Measurements from ENCODE around the gene TRIM5. TPM values are rescaled to one million over a fixed set of nuclear protein-coding genes. Genes with fewer than 3 reads are reported as not detected.

TRIM5 gene
- total and polyA plus RNA-seq, 2 experiments from 2014 or later: 20.8 to 21.0 TPM

DNA sequence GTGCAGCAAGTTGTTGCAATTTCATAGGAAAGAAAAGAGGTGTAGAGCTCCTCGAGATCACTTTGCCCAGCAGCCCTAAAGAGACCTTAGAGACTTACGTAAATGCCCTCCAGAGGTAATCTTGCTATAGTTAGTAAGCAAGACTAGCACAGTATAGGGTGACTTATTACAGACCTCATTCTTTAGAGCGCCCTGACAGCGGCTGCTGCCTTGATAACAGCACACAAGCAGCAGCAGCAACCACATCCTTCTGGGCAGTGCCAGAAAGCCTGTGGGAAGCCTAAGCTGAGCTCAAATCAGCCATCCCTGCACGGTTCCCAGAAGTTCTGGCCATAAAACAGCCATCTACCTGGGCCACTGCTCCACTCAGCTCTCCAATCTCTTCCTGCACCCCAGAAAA, 28.8 kb upstream of the TRIM5 start (continued):
- TF ChIP-seq, protein P1, sequence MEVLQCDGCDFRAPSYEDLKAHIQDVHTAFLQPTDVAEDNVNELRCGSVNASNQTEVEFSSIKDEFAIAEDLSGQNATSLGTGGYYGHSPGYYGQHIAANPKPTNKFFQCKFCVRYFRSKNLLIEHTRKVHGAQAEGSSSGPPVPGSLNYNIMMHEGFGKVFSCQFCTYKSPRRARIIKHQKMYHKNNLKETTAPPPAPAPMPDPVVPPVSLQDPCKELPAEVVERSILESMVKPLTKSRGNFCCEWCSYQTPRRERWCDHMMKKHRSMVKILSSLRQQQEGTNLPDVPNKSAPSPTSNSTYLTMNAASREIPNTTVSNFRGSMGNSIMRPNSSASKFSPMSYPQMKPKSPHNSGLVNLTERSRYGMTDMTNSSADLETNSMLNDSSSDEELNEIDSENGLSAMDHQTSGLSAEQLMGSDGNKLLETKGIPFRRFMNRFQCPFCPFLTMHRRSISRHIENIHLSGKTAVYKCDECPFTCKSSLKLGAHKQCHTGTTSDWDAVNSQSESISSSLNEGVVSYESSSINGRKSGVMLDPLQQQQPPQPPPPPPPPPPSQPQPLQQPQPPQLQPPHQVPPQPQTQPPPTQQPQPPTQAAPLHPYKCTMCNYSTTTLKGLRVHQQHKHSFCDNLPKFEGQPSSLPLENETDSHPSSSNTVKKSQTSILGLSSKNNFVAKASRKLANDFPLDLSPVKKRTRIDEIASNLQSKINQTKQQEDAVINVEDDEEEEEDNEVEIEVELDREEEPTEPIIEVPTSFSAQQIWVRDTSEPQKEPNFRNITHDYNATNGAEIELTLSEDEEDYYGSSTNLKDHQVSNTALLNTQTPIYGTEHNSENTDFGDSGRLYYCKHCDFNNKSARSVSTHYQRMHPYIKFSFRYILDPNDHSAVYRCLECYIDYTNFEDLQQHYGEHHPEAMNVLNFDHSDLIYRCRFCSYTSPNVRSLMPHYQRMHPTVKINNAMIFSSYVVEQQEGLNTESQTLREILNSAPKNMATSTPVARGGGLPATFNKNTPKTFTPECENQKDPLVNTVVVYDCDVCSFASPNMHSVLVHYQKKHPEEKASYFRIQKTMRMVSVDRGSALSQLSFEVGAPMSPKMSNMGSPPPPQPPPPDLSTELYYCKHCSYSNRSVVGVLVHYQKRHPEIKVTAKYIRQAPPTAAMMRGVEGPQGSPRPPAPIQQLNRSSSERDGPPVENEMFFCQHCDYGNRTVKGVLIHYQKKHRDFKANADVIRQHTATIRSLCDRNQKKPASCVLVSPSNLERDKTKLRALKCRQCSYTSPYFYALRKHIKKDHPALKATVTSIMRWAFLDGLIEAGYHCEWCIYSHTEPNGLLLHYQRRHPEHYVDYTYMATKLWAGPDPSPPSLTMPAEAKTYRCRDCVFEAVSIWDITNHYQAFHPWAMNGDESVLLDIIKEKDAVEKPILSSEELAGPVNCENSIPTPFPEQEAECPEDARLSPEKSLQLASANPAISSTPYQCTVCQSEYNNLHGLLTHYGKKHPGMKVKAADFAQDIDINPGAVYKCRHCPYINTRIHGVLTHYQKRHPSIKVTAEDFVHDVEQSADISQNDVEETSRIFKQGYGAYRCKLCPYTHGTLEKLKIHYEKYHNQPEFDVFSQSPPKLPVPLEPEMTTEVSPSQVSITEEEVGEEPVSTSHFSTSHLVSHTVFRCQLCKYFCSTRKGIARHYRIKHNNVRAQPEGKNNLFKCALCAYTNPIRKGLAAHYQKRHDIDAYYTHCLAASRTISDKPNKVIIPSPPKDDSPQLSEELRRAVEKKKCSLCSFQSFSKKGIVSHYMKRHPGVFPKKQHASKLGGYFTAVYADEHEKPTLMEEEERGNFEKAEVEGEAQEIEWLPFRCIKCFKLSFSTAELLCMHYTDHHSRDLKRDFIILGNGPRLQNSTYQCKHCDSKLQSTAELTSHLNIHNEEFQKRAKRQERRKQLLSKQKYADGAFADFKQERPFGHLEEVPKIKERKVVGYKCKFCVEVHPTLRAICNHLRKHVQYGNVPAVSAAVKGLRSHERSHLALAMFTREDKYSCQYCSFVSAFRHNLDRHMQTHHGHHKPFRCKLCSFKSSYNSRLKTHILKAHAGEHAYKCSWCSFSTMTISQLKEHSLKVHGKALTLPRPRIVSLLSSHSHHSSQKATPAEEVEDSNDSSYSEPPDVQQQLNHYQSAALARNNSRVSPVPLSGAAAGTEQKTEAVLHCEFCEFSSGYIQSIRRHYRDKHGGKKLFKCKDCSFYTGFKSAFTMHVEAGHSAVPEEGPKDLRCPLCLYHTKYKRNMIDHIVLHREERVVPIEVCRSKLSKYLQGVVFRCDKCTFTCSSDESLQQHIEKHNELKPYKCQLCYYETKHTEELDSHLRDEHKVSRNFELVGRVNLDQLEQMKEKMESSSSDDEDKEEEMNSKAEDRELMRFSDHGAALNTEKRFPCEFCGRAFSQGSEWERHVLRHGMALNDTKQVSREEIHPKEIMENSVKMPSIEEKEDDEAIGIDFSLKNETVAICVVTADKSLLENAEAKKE (CRISPR knock-in tag; IDR thresholded peaks at IDR 0.05): no peak
- TF ChIP-seq POLR2AphosphoS5 (IDR thresholded peaks at IDR 0.05; ENCODE audit: low read depth) (no peak), REST (IDR thresholded peaks at IDR 0.05; ENCODE audit: unreplicated experiment) (no peak), EZH2phosphoT487 (IDR thresholded peaks at IDR 0.05; ENCODE audit: unreplicated experiment) (no peak), ZNF114 (CRISPR knock-in tag; IDR thresholded peaks at IDR 0.05) (no peak), JUNB (IDR thresholded peaks at IDR 0.05; ENCODE audit: unreplicated experiment) (no peak)

DNA sequence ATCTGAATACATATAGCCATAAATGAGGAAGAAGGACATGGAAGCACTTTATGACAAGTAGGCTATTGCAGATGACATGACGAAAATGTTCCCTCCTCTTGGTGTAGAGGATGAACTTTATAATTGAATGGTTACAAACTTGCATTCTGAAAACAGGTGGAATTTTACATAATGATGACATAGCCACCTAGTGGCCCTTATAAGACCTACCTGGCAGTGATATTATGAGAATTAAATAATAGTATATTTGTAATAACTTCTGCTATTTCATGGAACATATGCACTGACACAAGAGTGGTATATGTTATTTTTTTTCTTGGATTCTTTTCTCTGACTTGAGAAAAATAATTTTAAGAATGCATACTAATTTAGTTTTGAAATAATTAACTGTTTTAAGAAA, 27.6 kb upstream of the TRIM5 start:
- Histone ChIP-seq H3K4me3 (no peak overlapping the region), H3K4me1 (ENCODE audit: insufficient read depth) (no peaks in the 10 kb centered on the region), H3K27me3 (ENCODE audit: insufficient read depth) (no peaks in the 10 kb centered on the region), H3K79me2 (replicated peaks; ENCODE audit: insufficient read depth) (no peaks in the 10 kb centered on the region), H3K27ac (ENCODE audit: low read depth) (no peak overlapping the region), H3K9me2 (ENCODE audit: insufficient read depth) (no peaks in the 10 kb centered on the region), H2AFZ (no peak overlapping the region), H3F3A (replicated peaks; ENCODE audit: low read depth) (no peaks in the 10 kb centered on the region), H3K36me3 (ENCODE audit: insufficient read depth) (no peaks in the 10 kb centered on the region), H3K4me2 (no peak overlapping the region), H4K20me1 (replicated peaks; ENCODE audit: insufficient read depth) (no peaks in the 10 kb centered on the region)
- H3K9me3 Mint-ChIP-seq: peaks cover 5% of the 10 kb centered on the region; the same call in 2 of the 3 replicates
- DNase-seq (ENCODE audit: low spot score): peak; percentile 31
- no peak overlapping the region for H3K4me3 Mint-ChIP-seq
- H3K4me1 Mint-ChIP-seq: no peaks in the 10 kb centered on the region
- ATAC-seq: no peak
- H3K36me3 Mint-ChIP-seq (ENCODE audit: low read depth): peaks cover 2% of the 10 kb centered on the region; the same call in 1 of the 3 replicates
- H3K27ac Mint-ChIP-seq: no peak overlapping the region
- no peaks in the 10 kb centered on the region for H3K27me3 Mint-ChIP-seq (ENCODE audit: insufficient read depth, low read depth, poor library complexity)
- TF ChIP-seq ZNF331 (CRISPR knock-in tag; IDR thresholded peaks at IDR 0.05; ENCODE audit: low read depth): no peak
- peak in 1 of 2 experiments; percentile 56; a peak in 3 of 4 replicates for TF ChIP-seq CTCF (conservative IDR thresholded peaks at IDR 0.05; ENCODE audit: low read depth in 2 of 2)
